Measurements from ENCODE around the gene SS18L1.

GRCh38 chr20:62143081-62143956 lies at the start of gene SS18L1, which contains the start of gene PSMA7:
- TF ChIP-seq ZFX (IDR thresholded peaks at IDR 0.05) (peak; percentile 97), CEBPB (IDR thresholded peaks at IDR 0.05; ENCODE audit: low read depth) (no peak), ZNF274 (IDR thresholded peaks at IDR 0.05; ENCODE audit: low read depth, low read length) (no peak), POLR2AphosphoS5 (IDR thresholded peaks at IDR 0.05; ENCODE audit: low read depth, low read length) (peak; percentile 73), SIN3A (IDR thresholded peaks at IDR 0.05; ENCODE audit: low read depth) (peak; percentile 85), JUND (IDR thresholded peaks at IDR 0.05) (no peak; the same call in 1 of the 2 replicates), CTCF (IDR thresholded peaks at IDR 0.05 in 2 of 3, conservative IDR thresholded peaks at IDR 0.05 in 1 of 3; ENCODE audit: borderline replicate concordance in 1 of 3, insufficient read depth in 1 of 3, low read depth in 2 of 3, low read length in 2 of 3) (no peak), YY1 (IDR thresholded peaks at IDR 0.05; ENCODE audit: extremely low read depth, insufficient replicate concordance, low read depth, low read length) (peak; percentile 66), FOSL1 (IDR thresholded peaks at IDR 0.05; ENCODE audit: low read depth) (no peak), SRF (IDR thresholded peaks at IDR 0.05; ENCODE audit: low read depth) (no peak)

Data from HCT116 (cell line).